Kidney glomerular epithelial cell (primary cell): ENCODE data around the gene MMS19.
A peak's percentile ranks its signal among the peaks of the same experiment; 100 is the strongest.

ENCODE experiments used
- DNase-seq: peaks from one replicate; lab custom pipeline; 2025; lab: John Stamatoyannopoulos, UW

Gene MMS19

GRCh38 chr10:97464226-97464625 lies 34.0 kb downstream of the MMS19 start:
- no peak for DNase-seq

GRCh38 chr10:97463363-97464132 lies 34.7 kb downstream of the MMS19 start:
- DNase-seq = peak; percentile 43

DNA sequence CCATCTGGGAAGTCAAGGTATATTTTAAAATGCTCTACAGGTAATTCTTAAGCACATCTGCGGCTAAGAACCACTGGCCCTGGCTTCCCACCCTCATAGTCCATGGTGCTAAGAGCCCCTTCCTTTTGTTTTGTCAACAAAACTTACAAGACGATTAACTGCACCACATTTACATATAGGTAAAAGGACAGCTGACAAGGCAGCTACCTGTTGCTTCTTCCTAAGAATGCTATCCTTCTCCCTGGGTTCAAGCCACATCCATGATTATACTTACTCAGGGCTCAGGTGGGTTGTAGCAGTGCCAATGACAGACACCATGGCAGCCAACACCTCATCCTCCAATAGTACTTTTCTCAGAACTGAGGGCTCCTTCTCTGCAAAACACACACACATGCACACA lies 35.9 kb downstream of the MMS19 start:
- DNase-seq = no peak

- no peak for DNase-seq
Observed at GRCh38 chr10:97459933-97460332, 38.3 kb downstream of the MMS19 start.

GRCh38 chr10:97459111-97459510 lies 39.1 kb downstream of the MMS19 start:
- DNase-seq = no peak

DNA sequence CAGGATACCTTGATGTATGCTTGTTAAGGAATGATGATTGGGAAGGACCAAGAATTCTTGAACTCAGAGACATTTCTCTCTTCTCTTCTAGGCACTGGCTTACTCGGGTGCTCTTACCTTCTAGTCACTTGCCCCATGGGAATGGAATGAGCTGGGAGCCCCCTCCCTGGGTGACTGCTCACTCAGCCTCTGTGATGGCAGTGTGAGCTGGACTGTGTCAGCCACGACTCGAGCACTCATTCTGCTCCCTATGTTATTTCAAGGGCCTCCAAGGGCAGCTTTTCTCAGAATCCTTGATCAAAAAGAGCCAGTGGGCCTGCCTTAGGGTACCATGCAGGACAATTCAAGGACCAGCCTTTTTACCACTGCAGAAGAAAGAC lies 41.5 kb downstream of the MMS19 start:
- no peak for DNase-seq

- no peak for DNase-seq
Observed at GRCh38 chr10:97456034-97456685, 42.1 kb downstream of the MMS19 start.

GRCh38 chr10:97454330-97455036 lies 43.7 kb downstream of the MMS19 start:
- no peak for DNase-seq

DNA sequence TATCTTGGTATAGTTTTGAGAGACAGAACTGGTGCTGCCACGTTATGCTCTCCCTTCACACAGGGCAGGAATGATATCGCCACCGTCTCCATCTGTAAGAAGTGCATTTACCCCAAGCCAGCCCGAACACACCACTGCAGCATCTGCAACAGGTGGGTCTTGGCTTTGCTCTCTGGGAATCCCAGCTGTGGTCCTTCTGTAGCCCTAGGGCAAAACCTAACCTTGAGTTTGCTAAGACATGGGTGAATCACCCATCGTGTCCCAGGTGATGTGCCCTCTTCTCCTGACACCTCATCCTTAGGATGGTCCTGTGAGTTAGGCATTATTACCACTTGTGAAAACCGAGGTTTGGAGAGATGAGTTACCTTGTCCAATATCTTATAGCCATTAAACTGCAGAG lies 45.9 kb downstream of the MMS19 start:
- DNase-seq = no peak

DNA sequence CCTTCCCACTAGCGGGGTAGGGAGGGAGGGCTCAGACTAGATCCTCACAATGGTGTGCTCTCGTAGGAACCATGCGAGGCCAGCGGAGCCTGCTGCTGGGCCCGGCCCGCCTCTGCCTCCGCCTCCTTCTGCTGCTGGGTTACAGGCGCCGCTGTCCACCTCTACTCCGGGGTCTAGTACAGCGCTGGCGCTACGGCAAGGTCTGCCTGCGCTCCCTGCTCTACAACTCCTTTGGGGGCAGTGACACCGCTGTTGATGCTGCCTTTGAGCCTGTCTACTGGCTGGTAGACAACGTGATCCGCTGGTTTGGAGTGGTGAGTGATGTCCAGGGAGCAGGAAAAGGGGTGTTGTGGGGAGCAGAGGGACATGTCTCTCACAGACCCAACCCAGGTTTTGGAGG lies 46.6 kb downstream of the MMS19 start:
- no peak for DNase-seq

GRCh38 chr10:97450828-97451227 lies 47.4 kb downstream of the MMS19 start:
- no peak for DNase-seq

- DNase-seq = peak; percentile 96
Observed at GRCh38 chr10:97445722-97446639, 52.2 kb downstream of the MMS19 start, which contains the start of the genes EXOSC1 and ZDHHC16. Gene EXOSC1, minus strand, starts transcription at chr10:97446006. Its CDS starts 21 bp downstream, at chr10:97445985. Gene ZDHHC16, plus strand, starts transcription at chr10:97446175. Its CDS starts 5,501 bp downstream, at chr10:97451676.

- DNase-seq = no peak
Observed at GRCh38 chr10:97445357-97445721, 52.9 kb downstream of the MMS19 start.

GRCh38 chr10:97444212-97444611 lies 54.0 kb downstream of the MMS19 start:
- no peak for DNase-seq

- no peak for DNase-seq
Observed at GRCh38 chr10:97442277-97442676, 55.9 kb downstream of the MMS19 start.

GRCh38 chr10:97435211-97435610 lies 63.0 kb downstream of the MMS19 start:
- no peak for DNase-seq

DNA sequence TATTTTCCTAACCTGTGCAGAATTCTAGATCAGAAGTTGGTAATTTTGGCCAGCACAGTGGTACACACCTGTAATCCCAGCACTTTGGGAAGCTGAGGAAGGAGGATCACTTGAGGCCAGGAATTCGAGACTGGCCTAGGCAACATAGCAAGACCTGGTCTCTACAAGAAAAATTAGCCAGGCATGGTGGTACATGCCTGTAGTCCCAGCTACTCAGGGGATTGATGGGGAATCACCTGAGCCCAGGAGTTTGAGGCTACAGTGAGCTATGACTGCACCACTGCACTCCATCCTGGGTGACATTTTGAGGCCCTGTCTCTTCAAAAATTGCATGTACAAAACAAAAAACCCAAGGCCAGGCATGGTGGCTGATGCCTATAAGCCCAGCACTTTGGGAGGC lies 63.7 kb downstream of the MMS19 start:
- no peak for DNase-seq

DNA sequence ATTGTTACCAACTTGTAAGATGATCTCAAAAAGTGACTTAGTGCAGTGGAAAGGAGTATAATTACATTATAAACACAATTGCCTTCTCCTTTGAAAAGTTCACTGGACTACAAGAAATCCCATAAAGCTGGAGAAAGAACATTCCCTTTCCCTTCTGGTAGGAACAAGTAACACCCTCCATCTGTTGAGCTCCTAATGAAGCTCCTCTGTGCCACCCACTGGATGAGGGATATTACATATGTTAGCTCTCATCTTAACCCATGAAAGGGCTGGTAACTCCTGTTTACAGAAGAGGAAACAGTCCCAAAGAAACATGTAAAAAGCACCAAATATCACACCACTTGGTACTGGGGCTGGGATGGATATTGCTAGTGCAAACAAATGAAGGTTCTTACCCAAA lies 64.2 kb downstream of the MMS19 start:
- no peak for DNase-seq

- DNase-seq = no peak
Observed at GRCh38 chr10:97428572-97428981, 69.6 kb downstream of the MMS19 start.

DNA sequence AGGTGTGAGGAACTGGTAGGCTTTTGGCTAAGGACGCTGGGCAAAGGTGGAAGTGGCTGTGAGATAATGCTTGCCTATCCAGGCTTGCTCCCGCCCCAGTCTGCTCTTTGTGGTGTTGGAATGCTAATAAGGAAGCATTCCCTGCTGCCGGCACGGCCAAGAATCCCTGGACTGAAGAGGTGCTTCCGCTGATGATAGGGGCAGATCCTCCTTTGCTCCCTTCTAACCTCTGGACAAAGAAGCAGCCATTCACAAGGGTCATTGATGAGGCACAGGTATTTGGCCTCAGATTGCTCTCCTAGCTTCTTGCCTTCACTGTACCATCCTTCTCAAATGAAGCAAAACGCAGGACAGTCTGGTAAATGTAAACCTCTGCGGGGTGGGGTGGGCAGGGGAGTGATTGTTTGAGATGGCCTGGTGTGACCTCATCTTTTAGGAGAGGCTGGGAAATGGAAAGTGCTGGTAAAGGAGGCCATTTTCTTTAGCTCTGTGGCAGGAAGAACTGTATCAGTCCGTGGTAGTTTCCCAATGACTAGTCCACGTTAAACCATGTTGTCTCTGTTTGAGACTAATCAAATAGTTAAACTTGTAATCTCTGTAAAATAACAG lies 70.5 kb downstream of the MMS19 start:
- peak; percentile 69 for DNase-seq

DNA sequence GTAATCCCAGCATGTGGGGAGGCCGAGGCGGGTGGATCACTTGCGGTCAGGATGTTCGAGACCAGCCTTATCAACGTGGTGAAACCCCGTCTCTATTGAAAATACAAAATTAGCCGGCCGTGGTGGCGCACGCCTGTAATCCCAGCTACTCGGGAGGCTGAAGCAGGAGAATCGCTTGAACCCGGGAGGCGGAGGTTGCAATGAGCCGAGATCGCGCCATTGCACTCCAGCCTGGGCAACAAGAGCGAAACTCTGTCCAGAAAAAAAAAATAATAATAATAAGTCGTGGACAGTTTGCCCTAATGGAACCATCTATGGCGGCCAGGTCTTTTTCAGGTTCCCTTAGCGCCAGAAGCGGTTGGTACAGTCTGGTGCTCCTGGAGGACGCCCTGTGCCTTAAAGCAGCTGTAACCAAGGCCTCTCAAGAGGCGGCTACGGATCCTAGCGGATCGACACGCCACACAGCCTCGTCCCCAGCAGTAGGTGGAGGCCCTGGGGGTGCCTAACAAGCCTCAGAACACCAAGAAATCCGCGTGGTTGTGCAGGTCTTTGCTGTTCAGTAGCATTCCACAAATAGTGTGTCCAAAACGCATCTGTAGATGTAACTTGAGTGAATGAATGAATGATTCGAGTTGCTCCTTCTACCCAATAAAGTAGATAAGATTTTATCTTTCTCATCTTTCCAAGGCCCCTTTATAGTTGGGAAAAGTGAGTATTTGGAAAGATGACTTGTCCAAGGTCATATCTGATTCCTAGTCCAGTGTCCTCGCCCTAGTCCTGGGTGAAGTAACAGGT lies 71.2 kb downstream of the MMS19 start:
- DNase-seq = no peak
